ENCODE data around the gene LAMC3. TPM values are rescaled to one million over a fixed set of nuclear protein-coding genes. Genes with fewer than 3 reads are reported as not detected.
A peak's percentile ranks its signal among the peaks of the same experiment; 100 is the strongest.

Gene LAMC3
- total RNA-seq, 2 donors from 2014 or later = 0.55 to 156 TPM

DNA sequence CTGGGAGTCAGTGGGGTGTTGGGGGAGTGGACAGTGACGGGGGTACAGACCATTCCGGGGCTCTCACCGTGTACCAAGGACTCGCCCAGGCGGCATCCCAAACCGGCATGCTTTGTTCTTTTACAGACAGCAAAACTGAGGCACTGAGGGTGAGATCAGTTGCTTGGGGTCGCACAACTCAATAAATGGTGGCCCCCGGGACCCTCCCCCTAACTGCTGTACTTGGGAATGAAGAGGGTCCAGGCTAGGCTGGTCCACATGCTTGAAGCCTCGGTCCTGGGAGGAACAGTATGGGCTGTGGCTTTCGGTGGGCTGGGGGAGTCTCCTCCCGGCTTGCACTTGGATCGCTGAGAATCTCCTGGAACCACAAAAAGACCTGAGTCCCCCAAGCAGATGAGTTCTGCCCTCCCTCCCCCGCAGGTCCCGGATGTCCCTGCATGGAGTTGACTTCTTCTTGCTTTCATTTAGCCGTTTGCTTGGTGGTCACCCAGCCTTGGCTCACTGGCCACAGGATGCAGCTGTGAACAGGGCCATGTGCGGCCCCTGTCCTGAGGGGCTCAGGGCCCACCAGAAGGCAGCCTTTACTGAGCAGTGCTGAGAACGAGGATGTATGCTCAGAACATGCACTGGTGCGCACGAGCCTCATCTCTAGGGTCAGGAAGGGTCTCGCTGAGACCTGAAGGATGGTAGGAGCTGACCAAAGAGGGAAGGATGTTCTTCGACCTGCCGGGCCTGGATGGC lies 4.2 kb downstream of the LAMC3 start:
- no peak overlapping the region for H3K27ac ChIP-seq
- no peaks in the 10 kb centered on the region for H3K36me3 ChIP-seq
- no peak overlapping the region for H3K4me3 ChIP-seq
- no peak for DNase-seq (ENCODE audit: low spot score)
- WGBS = 89% methylated on average over 22 of the region's 22 CpGs
- no peaks in the 10 kb centered on the region for H3K4me1 ChIP-seq (replicated peaks)
- intact Hi-C loops (cut with DNase I) = no loop called here
- no peaks in the 10 kb centered on the region for H3K9me3 ChIP-seq
- no peaks in the 10 kb centered on the region for H3K27me3 ChIP-seq (replicated peaks; ENCODE audit: insufficient read depth)
- no peak for TF ChIP-seq POLR2AphosphoS5 (IDR thresholded peaks at IDR 0.05)

GRCh38 chr9:131013771-131014676 lies 5.0 kb downstream of the LAMC3 start:
- no peak overlapping the region for H3K4me3 ChIP-seq
- no peaks in the 10 kb centered on the region for H3K36me3 ChIP-seq
- H3K9me3 ChIP-seq = no peaks in the 10 kb centered on the region
- intact Hi-C loops (cut with DNase I) = no loop called here
- no peak overlapping the region for H3K27ac ChIP-seq
- no peaks in the 10 kb centered on the region for H3K4me1 ChIP-seq (replicated peaks)
- no peak for TF ChIP-seq POLR2A (IDR thresholded peaks at IDR 0.05)
- no peak for TF ChIP-seq POLR2AphosphoS5 (IDR thresholded peaks at IDR 0.05)
- no peak for TF ChIP-seq CTCF (IDR thresholded peaks at IDR 0.05)
- no peak for DNase-seq (ENCODE audit: low spot score)
- WGBS = 85% methylated on average over 18 of the region's 18 CpGs
- H3K27me3 ChIP-seq (replicated peaks; ENCODE audit: insufficient read depth) = no peaks in the 10 kb centered on the region

GRCh38 chr9:131015112-131015511 lies 6.1 kb downstream of the LAMC3 start:
- WGBS = 77% methylated on average over 8 of the region's 8 CpGs
- Histone ChIP-seq H3K27ac (no peak overlapping the region), H3K4me1 (replicated peaks) (no peaks in the 10 kb centered on the region), H3K4me3 (no peak overlapping the region), H3K27me3 (replicated peaks; ENCODE audit: insufficient read depth) (no peaks in the 10 kb centered on the region), H3K9me3 (no peaks in the 10 kb centered on the region), H3K36me3 (no peaks in the 10 kb centered on the region)
- intact Hi-C loops (cut with DNase I) = no loop called here
- DNase-seq (ENCODE audit: low spot score) = no peak
- TF ChIP-seq CTCF (IDR thresholded peaks at IDR 0.05) (no peak), POLR2AphosphoS5 (IDR thresholded peaks at IDR 0.05) (no peak), POLR2A (IDR thresholded peaks at IDR 0.05) (no peak)

- Histone ChIP-seq H3K27ac (no peak overlapping the region), H3K27me3 (replicated peaks; ENCODE audit: insufficient read depth) (no peaks in the 10 kb centered on the region), H3K36me3 (no peaks in the 10 kb centered on the region), H3K4me3 (no peak overlapping the region), H3K4me1 (replicated peaks) (no peaks in the 10 kb centered on the region), H3K9me3 (no peaks in the 10 kb centered on the region)
- TF ChIP-seq CTCF (IDR thresholded peaks at IDR 0.05) = no peak
- TF ChIP-seq POLR2AphosphoS5 (IDR thresholded peaks at IDR 0.05) = no peak
- TF ChIP-seq POLR2A (IDR thresholded peaks at IDR 0.05) = no peak
- 98% methylated on average over 6 of the region's 6 CpGs for WGBS
- DNase-seq (ENCODE audit: low spot score) = no peak
- intact Hi-C loops (cut with DNase I) = no loop called here
These were observed 7.0 kb downstream of the LAMC3 start for GRCh38 chr9:131015876-131016397.

- Histone ChIP-seq H3K4me3 (no peak overlapping the region), H3K9me3 (no peaks in the 10 kb centered on the region), H3K27ac (no peak overlapping the region), H3K27me3 (replicated peaks; ENCODE audit: insufficient read depth) (no peaks in the 10 kb centered on the region), H3K36me3 (no peaks in the 10 kb centered on the region), H3K4me1 (replicated peaks) (no peaks in the 10 kb centered on the region)
- WGBS = 33% methylated on average over 21 of the region's 21 CpGs
- TF ChIP-seq CTCF (IDR thresholded peaks at IDR 0.05) = no peak
- peak; percentile 20 for TF ChIP-seq POLR2AphosphoS5 (IDR thresholded peaks at IDR 0.05)
- DNase-seq (ENCODE audit: low spot score) = no peak
- intact Hi-C loops (cut with DNase I) = no loop called here
These were observed 8.1 kb downstream of the LAMC3 start for GRCh38 chr9:131017067-131017466.

All from prostate gland (tissue), 2 donors.